Aortic smooth muscle cell (primary cell): ENCODE measurements around the gene SH3BGR. TPM values are rescaled to one million over a fixed set of nuclear protein-coding genes. Genes with fewer than 3 reads are reported as not detected.

Experiments
- total RNA-seq: library from RNA; depleted of rRNA; stranded (reverse); fragments of >200 nt; gene quantifications from 2 replicates; pipeline ENCODE4 v1.2.3, GENCODE V29; 2014

The SH3BGR gene
- 5.7 and 10.5 TPM in 2 replicates for total RNA-seq

DNA sequence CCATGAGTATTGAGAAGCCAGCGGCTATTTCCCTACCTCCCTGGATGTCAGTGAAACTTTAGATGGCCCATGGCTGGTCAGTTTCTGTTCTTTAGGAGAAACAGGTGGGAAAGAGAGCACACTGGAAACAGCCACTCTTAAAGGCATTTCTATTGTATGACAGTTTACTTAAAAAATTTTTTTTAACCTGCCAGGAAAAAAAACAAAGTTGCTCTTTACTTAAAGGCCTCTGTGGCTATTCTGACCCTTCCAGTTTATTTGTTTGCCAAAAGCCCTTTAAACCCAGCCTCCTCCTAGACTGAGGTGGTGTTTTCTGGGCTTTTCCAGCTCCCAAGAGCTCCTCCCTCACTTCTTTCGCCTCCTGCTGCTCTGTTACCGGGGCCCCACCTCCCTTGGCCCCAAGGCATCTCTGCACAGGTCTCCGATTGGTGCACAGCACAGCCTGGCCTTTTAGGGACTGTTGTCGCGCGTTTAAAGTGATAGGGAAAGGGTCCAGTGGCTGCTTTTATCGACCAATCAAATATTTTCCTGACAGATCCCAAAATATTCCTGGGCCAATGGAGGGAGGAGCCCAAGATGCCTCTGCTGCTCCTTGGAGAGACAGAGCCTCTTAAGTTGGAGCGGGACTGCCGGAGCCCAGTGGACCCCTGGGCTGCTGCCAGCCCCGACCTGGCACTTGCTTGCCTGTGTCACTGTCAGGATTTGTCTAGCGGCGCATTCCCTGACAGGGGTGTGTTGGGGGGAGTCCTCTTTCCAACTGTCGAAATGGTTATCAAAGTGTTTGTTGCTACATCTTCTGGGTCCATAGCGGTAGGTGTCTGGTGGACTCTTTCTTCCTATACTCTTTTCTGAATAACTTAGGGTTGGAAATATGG, at the start of gene SH3BGR:
Gene SH3BGR (plus strand): TSS at position 639 of the 875 bp plus-strand sequence. CDS start 127 bp downstream, at position 766.

DNA sequence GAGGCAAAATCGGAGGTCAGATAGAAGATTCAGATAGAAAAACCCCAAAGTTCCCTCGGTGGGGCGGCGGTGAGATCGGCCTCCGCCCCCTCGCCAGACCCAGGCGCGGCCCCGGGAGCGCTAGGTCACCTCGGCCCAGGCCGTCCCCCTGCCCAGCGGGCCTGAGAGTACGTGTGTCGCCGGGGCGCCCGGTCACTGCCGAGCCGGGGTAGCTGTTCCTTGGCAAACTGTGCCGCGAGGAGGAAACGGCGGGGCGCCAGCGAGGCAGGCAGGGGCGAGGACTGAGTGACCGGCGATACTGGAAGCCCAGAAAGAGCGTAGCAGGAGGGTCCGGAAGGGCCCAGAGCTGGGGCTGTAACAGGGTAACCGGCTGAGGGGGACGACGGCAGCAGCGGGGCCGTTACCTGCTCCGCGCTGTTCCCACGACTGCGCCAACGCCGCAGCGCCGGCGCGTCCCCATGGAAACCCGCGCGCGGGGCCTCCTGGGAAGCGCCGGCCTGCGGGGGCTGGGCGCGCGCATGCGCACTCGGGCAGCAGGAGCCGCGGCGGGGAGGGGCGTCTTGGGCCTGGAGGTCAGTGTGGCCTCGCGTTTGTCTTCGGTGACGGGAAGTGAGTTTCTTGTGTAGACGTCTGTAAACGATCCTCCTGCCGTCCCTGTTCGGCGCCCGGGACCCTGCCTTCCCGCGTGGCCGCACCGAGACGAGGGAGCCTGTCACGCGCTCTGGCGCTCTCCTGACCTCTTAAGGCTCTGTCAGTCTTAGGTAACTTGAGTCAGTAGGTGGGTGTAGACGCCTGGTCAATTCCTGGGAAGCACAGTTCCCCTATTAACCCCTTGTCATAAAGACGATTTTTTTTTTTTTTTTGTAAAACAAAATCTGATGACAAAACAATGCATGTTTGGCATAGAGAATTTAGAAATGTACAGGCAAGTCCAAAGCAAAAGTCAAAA, 6.2 kb upstream of the SH3BGR start, which contains the start of gene LCA5L:
Gene LCA5L (minus strand): TSS at position 458 of the 949 bp plus-strand sequence. CDS start 17,285 bp downstream, outside the sequence.

Other genes starting within 250 kb of the SH3BGR start
- gene BRWD1, start 138.3 kb upstream of the SH3BGR start, total RNA-seq = 42.7 and 46.9 TPM in 2 replicates
- gene HMGN1, start 102.9 kb upstream of the SH3BGR start, total RNA-seq = 177 and 225 TPM in 2 replicates
- gene LCA5L, start 6.2 kb upstream of the SH3BGR start, total RNA-seq = 1.3 and 1.8 TPM in 2 replicates
- under 0.01 TPM in 2 replicates for gene B3GALT5, start 161.0 kb downstream of the SH3BGR start, total RNA-seq